NT2/D1 (cell line): ENCODE data around the gene PACS1.

Experiments used
- DNase-seq: peaks from one replicate; pipeline ENCODE4 v3.0.0-alpha.2; 2011; ENCODE audit warnings: low read depth, low spot score
- H3K27me3 ChIP-seq: 2 replicates; pipeline ENCODE4 v1.6.0; 2011; ENCODE audit warnings: mild to moderate bottlenecking; ENCODE audit not compliant: insufficient read length, insufficient read depth
- H3K36me3 ChIP-seq: 2 replicates; pipeline ENCODE4 v1.6.1; 2011; ENCODE audit warnings: mild to moderate bottlenecking, low read length, mixed read lengths; ENCODE audit not compliant: insufficient read depth, insufficient read length
- H3K4me1 ChIP-seq: 2 replicates; pipeline ENCODE4 v1.5.1; 2011; ENCODE audit not compliant: insufficient read depth, insufficient read length
- H3K4me3 ChIP-seq: 2 replicates; pipeline ENCODE4 v1.5.1; 2011; ENCODE audit warnings: low read depth; ENCODE audit not compliant: insufficient read length
- H3K9ac ChIP-seq: 2 replicates; pipeline ENCODE4 v1.6.0; 2011; ENCODE audit warnings: low read depth; ENCODE audit not compliant: insufficient read length
- H3K9me3 ChIP-seq: 2 replicates; pipeline ENCODE4 v1.5.1; 2011; ENCODE audit warnings: mild to moderate bottlenecking, low read length; ENCODE audit not compliant: insufficient read depth
- SUZ12 ChIP-seq: IDR thresholded peaks from 2 replicates; pipeline ENCODE4 v1.6.1; 2011; ENCODE audit not compliant: insufficient read length, insufficient read depth; ENCODE audit errors: extremely low read depth
- YY1 ChIP-seq: IDR thresholded peaks from 2 replicates; pipeline ENCODE4 v1.6.1; 2011; ENCODE audit not compliant: insufficient read length, insufficient read depth
- ZNF274 ChIP-seq: IDR thresholded peaks from 2 replicates; pipeline ENCODE4 v1.6.1; 2011; ENCODE audit warnings: mild to moderate bottlenecking, low read depth, low read length

PACS1 gene

DNA sequence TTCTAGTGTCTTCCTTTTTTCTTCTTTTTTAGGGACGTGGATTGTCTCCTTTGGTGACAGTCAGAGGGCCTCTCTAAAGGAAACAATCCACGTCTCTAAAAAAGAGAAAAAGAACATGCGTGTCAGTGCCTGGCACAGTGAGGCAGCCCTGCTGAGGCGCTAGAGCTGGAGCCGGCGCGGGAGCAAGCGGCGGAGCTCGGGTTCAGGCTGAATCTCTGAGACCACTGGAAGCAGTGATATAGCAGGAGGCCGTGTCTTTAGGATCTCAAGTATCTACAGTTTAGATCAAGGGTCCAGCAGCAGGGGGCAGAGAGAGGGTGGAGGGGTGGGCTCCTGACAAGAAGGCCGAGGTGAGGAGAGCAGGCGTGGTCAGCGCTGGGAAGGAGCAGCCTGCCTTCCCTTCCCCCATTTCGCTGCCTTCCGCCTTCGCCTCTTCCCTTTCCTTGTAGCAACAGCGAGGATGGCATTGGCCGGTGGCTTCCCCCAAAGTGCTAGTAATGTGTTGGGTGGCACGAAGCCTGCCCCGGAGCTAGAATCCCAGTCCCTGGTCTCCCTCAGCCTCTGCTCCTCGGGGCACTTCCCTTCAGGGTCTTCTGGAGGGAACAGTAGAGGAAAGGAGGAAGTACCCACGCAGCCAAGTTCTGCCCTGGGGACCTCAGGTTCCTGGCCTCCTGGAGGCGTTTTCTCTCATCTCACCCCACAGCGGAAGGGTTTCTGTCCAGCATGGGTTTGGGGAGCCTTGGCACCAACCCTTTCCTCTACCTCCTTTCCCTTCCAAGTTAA, 170.1 kb downstream of the PACS1 start:
- H3K4me1 ChIP-seq, result peaks cover 14% of the 10 kb centered on the region
- TF ChIP-seq SUZ12 (no peak), YY1 (no peak), ZNF274 (no peak)
- H3K27me3 ChIP-seq, result no peaks in the 10 kb centered on the region
- no peak for DNase-seq
- H3K9me3 ChIP-seq, result no peaks in the 10 kb centered on the region
- peaks cover 86% of the 10 kb centered on the region for H3K36me3 ChIP-seq
- no peak overlapping the region for H3K4me3 ChIP-seq
- H3K9ac ChIP-seq, result peak overlapping the region; percentile 37

DNA sequence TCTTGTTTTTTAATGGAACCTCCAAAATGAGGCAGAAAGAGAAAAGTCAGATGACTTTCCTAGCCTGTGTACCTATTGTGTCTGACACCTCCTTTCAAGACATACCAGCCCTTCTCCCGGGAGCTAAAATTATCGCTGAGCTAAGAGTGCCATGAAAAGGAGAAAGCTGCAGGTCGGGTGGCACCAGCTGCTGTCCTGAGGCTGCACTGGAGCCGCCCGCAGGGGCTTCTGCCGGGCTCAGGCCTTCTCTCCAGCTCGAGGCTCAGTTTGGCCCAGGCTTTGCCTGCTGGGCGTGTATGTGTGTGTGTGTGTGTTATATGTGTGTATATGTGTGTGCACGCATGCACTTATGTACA, 170.7 kb downstream of the PACS1 start:
- H3K9me3 ChIP-seq, result no peaks in the 10 kb centered on the region
- H3K4me3 ChIP-seq, result no peak overlapping the region
- TF ChIP-seq SUZ12, result no peak
- TF ChIP-seq YY1, result no peak
- TF ChIP-seq ZNF274, result no peak
- H3K36me3 ChIP-seq, result peaks cover 82% of the 10 kb centered on the region
- H3K4me1 ChIP-seq, result peaks cover 14% of the 10 kb centered on the region
- H3K9ac ChIP-seq, result no peak overlapping the region
- no peaks in the 10 kb centered on the region for H3K27me3 ChIP-seq
- no peak for DNase-seq

DNA sequence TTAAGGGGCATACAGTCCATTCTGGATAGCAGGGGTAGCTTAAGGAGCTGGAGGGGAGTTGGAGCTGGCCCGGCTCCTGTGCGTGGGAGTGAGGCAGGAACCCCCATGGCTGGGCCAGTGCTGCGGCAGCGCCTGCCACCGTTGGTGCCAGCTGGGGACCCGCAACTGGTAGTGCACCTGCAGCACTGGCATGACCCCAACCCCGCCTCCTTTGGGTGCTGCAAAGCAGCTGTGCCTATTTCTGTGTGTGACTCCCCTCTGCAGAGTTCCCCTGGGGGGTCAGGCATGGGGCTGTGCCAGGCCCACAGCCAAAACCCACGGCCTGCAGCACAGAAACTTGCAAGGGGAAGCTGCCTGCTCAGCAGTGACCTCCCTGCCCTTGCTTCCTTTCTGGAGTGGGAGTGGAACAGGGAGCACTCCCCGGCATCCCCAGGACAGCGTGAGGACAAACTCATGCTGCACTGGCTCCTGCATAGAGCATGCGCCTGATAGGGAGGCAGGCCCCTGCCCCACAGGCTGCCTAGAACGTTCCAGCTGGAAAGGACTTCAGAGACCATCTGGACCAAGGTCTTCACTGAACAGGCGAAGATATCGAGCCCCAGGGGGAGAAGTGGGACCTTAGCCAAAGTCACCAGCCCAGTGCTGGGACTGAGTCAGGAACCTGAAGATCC, 172.2 kb downstream of the PACS1 start:
- no peak for DNase-seq
- H3K9me3 ChIP-seq, result no peaks in the 10 kb centered on the region
- peak overlapping the region; percentile 12 for H3K9ac ChIP-seq
- peaks cover 14% of the 10 kb centered on the region for H3K4me1 ChIP-seq
- H3K27me3 ChIP-seq, result no peaks in the 10 kb centered on the region
- TF ChIP-seq SUZ12 (no peak), YY1 (no peak), ZNF274 (no peak)
- peaks cover 77% of the 10 kb centered on the region for H3K36me3 ChIP-seq
- no peak overlapping the region for H3K4me3 ChIP-seq

DNA sequence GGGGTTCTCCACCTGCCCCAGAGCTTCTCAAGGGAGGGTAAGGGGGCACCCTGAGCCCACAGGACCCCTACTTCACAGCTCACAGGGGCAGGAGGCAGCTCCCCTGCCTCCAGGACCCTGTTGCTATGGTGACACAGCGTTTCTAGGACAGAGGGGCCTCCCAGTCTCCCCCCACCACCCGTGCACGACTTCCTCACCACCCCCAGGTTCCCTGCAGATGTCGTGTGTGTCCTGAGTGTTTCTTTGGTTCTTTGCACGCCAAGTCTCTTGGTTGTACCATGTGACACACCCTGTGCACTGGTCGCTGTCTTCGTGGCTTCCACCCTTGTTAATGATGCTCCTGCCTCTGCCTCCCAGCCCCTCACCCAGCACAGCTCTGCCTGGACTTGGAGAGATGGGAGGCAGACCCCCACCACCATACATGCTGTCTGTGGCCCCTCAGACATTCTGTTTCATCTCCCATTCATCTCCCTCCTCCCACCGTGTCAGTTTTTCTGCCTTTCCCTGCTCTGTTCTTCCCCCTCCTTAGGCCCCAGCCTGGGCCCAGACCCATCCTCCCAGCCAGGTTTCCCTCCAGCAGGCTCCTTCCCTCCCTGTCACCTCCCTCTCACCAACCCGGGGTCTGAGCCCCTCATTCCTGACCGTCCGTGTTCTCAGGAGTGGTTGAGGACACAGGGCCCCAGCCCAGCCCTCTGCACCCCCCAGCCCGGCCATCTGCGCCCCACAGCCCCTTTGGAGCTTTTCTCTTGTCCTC, 173.9 kb downstream of the PACS1 start:
- Histone ChIP-seq H3K9ac (no peak overlapping the region), H3K4me1 (peaks cover 10% of the 10 kb centered on the region), H3K9me3 (no peaks in the 10 kb centered on the region), H3K27me3 (no peaks in the 10 kb centered on the region), H3K36me3 (peaks cover 77% of the 10 kb centered on the region), H3K4me3 (no peak overlapping the region)
- TF ChIP-seq ZNF274, result no peak
- no peak for TF ChIP-seq SUZ12
- no peak for TF ChIP-seq YY1
- DNase-seq, result no peak

DNA sequence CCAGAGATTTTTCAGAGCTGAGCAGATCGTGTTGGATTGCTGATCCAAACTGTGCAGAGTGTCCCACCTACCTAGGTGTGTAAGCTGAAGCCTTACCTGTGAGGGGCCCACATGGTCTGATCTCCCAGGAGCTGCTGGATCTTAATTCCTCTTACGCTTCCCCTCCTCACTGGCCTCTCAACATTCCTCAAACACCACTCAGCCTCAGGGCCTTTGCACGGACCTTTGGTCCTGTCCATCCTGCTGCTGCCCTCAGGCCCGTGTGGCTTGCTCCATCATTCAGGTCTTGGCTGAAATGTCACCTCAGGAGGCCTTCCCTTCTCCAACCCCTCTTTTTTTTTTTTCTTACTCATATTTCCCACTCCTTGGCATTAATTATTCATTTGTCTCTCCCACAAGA, 177.2 kb downstream of the PACS1 start:
- H3K36me3 ChIP-seq, result peaks cover 66% of the 10 kb centered on the region
- TF ChIP-seq ZNF274, result no peak
- TF ChIP-seq YY1, result no peak
- TF ChIP-seq SUZ12, result no peak

DNA sequence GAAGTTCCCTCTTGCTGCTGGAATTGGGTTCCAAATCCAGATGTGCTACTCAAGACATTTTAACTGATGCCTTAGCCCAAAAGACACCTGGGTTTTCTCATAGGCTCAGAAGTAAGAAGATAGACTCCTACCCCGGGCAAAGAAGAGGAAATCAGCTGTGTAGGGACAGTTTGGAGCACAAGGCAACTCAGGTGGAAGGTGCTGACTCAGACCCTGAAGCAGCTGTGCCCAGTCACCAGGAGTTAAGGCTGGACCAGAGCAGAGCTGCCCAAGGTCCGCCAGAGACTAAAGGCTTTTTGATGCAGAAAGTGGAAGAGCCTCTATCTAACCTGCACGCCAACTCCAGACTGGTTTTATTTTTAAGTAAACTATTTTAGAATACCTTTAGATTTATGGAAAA, 177.7 kb downstream of the PACS1 start:
- Histone ChIP-seq H3K36me3 (peaks cover 61% of the 10 kb centered on the region), H3K9ac (no peak overlapping the region), H3K27me3 (no peaks in the 10 kb centered on the region), H3K4me3 (no peak overlapping the region), H3K4me1 (peaks cover 4% of the 10 kb centered on the region), H3K9me3 (no peaks in the 10 kb centered on the region)
- no peak for TF ChIP-seq ZNF274
- TF ChIP-seq SUZ12, result no peak
- TF ChIP-seq YY1, result no peak
- DNase-seq, result no peak

More for the DNA sequence above, 177.2 kb downstream of the PACS1 start:
- DNase-seq, result no peak
- H3K27me3 ChIP-seq, result no peaks in the 10 kb centered on the region
- no peak overlapping the region for H3K9ac ChIP-seq
- H3K4me1 ChIP-seq, result peaks cover 7% of the 10 kb centered on the region
- no peaks in the 10 kb centered on the region for H3K9me3 ChIP-seq
- no peak overlapping the region for H3K4me3 ChIP-seq

DNA sequence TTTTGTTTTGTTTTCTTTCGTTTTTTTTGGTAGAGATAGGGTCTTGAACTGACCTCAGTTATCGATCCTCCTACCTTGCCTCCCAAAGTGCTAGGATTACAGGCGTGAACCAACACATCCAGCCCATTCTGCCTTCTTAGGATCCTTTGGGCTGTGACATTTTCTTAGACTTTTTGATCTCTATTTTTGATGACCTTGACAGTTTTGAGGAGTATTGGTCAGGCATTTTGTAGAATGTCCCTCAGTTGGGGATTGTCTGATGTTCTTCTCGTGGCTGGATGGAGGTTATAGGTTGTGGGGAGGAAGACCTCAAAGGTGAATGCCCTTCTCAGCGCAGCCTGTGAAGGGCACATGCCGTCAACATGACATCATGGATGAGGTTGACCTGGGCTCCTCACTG, 178.8 kb downstream of the PACS1 start:
- TF ChIP-seq ZNF274 (no peak), SUZ12 (no peak), YY1 (no peak)
- Histone ChIP-seq H3K4me1 (peaks cover 8% of the 10 kb centered on the region), H3K4me3 (no peak overlapping the region), H3K27me3 (no peaks in the 10 kb centered on the region), H3K9ac (no peak overlapping the region), H3K36me3 (peaks cover 52% of the 10 kb centered on the region), H3K9me3 (no peaks in the 10 kb centered on the region)
- DNase-seq, result no peak
